HCEC 1CT (cell line): ENCODE results near the gene RUNX2.
A peak's percentile ranks its signal among the peaks of the same experiment; 100 is the strongest.

ENCODE experiments used
- DNase-seq: peaks from one replicate; pipeline ENCODE4 v3.0.0-alpha.2; 2017

The RUNX2 gene

DNA sequence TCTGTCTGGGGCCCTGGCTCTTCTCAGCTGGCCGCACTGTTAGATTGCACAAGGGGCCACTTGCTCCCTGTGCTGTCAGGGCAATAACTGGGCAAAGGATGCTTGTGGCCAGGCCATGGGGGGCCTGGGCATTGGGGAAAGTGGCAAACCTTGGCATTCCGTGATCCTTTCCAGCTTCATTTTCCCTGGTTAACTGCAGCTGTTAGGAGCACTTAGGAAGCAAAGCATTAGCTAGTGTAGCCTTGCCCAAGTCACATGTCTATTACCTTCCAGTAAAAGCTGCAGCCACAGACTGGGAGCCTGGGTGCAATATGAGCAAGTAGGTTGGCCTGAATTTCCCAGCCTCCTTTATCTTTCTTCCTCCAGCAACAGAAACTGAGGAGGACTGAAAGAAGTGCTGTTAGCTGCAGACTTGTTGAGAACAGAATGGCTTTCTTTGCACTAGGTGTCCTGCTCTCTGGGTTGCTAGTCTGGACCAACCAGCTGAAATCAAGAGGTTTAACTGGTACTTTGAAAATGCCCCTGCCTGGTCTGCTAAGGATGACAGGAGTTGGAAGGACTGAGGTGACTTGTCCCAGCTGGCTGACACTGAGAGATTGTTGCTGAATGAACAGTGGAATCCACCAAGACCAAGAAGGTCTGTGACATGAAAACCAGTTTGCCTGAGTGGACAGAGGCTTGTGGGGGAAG is 361.9 kb downstream of the RUNX2 start:
- no peak for DNase-seq

DNA sequence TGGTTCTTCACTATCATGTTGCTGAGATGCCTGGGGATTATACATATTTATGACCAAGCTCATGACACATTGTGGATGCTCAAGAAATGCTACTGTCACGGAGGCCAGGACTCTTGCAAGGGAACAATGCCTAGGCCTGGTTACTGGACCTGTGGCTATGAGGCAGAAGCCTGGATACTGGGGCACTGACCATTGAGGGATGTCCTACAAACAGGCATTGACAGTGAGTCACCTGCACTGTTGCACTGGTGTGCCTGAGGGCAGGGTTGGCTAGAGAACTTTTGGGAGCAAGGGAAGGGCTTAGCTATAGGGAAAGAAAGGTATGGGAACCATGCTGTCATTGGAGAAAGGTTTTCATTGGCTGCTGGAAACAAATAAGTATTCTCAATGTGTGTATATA is 362.7 kb downstream of the RUNX2 start:
- DNase-seq, result no peak

DNA sequence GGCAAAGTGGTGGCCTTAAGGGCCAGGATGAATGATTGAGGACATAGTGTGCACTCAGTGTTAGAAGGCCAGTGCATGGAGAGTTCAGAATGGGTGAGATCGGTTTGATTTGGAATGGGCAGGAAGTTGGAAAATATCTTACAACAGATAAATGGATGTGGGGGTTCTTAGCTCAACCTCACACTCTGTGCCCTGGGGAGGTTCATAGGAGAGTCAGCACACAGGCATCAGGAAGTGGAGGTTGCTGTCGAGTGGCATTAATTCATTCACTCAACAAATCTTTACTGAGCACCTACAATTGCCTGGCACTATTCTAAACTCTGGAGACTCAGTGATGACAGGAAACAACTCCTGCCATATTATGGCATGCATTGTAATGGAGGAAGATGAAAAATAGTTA is 363.3 kb downstream of the RUNX2 start:
- no peak for DNase-seq

DNA sequence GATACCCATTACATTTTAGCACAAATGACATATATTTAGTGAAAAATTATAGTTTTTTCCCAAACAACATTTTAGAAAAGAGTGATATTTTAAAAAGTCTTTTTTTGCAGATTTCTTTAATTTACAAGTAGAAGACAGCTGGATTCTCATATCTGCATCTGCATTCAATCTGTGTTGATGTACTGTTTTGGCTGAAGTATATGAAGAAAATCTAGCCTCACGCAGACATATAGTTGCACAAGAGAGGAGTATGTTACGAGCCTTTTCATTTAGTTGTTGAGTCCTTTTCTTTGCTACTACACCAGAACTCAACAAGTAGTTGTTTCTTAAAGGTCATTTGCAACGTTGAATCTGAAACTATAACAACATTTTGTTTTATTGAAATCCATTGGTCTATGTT is 363.9 kb downstream of the RUNX2 start:
- no peak for DNase-seq

DNA sequence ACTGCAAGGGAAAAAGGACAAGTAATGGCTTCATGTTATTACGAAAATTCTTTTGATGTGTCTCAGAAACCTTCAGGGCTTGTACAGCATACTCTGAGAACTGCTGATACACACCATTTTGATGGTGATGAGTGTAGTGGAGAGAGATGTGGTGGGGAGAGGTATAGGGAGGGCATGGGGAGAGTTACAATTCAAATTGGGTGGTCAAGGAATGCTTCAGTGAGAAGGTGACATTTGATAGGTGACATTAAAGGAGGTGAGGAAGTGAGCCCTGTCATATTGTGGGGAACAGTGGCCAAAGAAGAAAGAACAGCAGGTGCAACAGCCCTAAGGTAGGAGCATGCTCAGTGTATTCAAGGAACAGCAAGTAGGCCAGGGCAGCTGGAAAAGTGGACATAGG is 368.6 kb downstream of the RUNX2 start:
- DNase-seq, result no peak

DNA sequence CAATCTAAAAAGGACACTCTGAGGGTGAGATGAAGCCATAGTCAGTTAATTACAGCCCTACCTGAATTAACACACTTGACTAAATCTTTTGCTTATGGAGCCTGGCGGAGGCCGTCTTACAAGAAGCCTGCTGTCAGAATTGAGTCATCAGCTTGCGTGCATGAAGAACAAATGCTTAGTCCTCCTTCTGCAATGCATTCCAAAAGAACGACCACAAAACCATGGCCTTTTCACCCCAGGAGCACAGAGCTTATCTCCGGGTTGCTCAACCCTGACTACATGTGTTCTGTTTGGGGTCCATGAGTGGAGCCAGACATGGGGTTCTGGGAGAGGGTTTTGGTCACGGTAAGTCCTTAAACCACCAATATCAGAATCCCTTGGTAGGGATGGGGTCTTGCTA is 369.5 kb downstream of the RUNX2 start:
- DNase-seq, result peak; percentile 99

DNA sequence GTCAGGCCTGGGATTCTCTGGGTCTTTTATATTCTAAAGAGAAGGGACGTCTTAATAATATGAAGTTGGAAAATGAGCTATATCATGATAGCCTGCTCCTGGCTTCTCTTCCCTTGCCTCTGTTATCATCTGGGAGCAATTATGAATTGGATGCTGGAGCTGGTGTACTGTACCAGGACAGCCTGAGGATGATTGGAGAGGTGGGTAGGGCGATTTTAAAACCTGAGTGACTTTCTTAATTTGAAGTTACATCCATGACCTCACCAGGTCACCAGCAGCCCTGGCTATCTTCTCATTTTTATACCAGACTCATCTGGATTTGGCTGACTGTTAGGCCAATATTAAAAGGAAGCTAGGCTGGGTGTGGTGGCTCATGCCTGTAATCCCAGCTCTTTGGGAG is 369.9 kb downstream of the RUNX2 start:
- DNase-seq, result peak; percentile 12

DNA sequence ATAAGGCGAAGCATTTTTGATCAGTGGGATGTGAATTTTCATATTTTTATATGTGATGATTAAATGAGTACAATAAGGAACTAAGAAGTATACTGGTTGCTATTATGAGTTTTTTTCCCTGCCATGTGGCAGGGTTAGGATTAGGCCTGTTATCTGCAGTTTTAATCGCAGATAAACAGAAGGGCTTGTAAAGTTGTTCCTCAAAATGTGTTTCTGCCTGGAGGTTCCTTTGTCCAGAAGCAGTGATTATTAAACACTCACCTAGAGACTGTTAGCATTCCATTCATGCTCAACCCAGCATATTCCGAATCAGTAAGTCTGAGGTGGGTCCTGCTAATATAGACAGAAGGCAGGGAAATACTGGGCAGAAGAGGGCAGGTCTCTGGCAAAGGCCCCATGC is 371.5 kb downstream of the RUNX2 start:
- DNase-seq, result no peak

DNA sequence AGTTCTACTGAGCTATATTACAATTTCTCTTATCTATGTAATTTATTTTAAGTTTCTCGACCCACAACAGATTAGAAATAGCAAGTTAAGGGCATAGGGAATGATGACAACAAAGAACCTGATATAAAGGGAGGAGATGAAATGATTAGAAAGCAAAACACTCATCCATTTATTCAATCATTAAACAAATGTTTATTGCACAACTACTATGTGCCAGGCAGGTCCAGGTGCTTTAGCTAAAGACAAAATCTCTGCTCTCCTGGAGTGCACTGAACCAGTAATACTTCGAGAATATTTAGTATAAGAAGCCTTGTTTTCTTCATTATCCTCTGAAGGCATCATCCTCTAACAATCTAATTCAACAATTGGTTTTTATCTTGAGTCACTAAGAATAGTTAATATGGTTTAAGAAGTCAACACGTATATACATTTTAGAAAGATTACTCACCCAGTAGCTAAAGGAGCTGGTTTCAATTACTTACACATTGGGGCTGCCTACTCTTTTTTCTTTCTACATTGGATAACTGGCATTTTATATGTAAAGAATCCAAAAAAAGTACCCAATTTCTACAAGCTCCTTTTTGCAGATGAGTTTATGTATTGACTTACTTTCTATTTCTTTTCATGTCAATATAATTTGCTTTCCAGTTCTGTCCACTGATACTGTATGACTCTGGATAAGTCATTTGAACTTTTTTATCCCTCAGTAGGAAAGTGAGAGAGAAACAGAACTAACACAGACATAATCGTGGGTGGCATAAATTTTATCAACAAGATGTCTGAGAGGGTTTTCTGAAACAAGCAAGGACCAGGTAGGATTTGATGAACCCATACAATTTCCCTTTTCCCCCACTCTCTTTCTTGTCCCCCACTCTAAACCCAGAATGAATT is 375.0 kb downstream of the RUNX2 start:
- DNase-seq, result peak; percentile 88

DNA sequence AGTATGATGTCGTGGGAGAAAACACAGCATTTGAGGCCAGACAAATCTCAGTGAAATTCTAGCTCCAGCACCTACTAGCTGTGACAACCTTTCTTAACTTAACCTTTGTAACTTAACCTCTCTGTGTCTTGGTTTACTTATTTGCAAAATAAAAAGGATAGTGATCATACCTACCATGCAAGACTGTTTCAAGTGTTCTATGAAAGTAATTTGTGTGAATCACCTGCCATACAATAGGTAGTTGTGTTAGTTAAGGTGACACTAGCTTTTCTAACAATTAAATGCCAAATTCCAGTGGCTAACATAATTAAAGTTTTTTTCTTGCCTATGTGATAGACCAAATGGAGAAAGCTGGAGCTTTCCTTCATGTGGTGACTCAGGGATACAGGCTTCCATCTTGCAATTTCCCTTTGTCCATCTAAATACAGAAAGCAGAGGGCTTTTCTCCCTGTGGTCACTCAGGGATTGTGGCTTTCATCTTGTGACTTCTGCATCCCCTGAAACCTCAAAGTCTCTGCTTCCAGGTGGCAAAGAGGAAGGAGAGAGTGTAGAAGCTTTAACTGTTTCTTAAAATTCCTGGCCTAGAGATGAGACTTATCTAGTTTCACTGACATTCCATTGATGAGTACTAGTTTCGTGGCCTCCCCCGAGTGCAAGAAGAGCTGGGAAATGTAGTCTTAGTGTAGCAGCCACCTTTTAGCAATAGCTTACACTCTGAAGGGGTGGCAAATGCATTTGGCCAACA is 376.1 kb downstream of the RUNX2 start:
- DNase-seq, result no peak

DNA sequence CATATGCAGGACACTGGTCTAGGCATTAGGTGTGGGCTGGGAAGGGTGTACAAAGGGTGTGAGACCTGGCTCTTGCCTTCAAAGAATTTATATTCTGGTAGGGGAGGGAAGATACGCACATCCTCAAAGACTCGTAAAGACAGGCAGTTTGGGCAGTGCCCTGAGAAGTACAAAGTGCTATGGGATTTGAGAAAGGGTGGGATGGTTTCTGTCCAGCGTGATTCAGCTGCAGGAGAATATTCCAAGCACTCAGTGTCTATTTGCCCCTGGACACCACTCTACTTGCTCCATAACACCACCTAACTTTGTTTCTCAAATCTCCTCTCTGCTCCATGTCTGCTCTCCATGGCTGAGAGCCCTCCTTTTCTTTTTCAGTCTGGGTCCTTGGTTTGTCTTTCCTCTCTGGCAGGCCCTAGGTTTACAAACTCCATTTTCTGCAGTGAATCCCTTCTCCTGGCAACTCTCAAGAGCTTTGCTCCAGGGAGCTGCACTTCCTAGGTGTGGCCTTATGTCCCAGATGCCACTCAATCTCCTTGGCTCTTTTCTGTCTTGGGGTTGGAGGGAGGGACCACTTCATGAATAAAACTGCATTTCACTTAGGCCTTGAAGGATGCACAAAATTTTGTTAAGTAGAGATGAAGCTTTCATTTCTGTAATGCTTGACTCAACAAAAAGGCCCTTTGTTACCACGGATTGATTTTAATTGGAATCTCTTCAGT is 377.2 kb downstream of the RUNX2 start:
- DNase-seq, result no peak

DNA sequence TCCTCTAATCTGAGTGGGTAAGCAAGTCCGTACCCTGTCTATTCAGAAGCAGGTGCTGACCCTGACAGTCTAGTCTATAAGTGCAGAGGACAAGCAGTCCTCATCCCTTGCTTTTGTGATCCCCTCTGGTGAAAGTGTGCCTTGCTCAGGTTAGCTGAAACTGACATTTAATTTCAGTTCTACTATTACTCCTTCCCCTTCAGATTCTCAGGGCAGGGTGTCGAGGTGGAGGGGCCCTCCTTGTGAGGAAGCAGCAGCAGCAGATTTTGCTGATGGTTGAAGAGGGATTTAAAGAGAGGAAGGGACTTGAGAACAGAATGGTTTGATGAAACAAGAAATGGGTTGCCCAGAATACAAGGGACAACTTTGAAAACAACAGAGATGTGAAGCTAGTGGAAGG is 378.2 kb downstream of the RUNX2 start:
- DNase-seq, result no peak

DNA sequence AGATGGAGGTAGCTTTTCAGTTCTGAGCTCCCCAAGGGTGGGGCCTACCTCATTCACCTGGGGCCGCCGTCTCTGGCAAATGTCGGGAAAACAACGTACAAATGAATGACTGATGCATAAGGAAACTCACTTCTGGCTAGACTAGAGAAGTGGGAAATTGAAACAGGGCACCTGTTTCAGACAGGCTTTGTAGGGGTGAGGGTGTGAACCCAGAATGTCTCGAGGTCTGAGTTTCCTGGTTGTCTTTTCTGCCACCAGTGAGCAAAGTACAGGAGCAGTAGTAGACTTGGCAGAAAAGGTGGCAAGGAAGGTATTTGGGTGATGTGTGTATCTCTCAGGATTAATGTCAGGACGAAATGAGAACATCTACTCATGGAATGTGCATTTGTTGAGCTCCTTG is 379.0 kb downstream of the RUNX2 start:
- DNase-seq, result no peak

DNA sequence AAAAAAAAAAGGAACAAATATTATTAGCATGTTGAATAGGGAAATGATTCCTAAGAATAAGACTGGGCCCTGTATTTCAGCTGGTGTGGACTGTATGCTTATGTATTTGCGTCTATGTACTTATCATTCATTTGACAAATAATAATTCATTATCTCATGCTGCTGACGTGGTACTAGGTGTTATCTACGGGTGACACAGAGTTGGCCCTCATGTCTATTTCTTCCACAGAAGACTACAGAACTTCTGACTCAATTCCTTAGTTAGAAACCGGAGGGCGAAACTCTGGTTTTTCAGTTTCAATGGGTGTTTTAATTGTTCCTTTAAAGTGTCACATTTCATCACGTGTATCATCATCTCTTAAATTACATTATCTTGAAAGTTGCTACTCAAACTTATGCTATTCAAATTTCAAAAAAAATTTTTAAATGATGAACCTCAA is 381.7 kb downstream of the RUNX2 start:
- no peak for DNase-seq

DNA sequence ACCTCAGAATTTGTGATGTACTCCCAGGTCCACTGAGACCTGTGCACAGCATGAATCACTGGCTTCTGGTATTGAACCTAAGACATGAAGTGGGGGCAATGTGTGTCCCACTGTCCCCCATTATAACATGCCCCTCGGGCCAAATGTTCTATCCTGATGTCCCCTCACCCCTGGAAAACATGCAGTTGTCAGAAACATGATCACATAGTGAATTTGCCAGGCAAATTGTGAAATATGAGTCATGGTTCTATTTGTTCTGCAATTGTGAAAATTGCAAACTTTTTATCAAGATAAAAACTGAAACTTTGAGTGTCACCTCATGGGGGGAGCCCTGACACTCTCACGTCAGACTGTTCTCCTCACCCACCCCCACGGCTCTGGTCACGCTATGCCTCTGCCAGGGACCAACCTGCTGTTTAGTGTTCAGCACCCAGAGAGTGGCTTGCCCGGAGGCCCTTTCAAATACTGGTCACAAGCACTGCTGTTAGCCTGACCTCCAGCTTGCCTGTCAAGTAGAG is 382.2 kb downstream of the RUNX2 start:
- DNase-seq, result peak; percentile 47

DNA sequence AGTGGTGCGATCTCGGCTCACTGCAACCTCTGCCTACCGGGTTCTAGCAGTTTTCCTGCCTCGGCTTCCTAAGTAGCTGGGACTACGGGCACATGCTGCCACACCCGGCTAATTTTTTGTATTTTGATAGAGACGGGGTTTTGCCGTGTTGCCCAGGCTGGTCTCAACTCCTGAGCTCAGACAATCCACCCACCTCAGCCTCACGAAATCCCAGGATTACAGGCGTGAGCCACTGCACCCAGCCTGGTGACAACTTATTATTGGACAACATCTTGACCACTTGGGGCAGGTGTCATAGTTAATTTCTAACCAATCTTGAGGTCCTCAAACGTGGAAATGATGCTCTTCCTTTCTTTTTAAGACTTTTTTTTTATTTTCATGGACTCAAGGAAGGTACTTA is 383.9 kb downstream of the RUNX2 start:
- DNase-seq, result no peak

DNA sequence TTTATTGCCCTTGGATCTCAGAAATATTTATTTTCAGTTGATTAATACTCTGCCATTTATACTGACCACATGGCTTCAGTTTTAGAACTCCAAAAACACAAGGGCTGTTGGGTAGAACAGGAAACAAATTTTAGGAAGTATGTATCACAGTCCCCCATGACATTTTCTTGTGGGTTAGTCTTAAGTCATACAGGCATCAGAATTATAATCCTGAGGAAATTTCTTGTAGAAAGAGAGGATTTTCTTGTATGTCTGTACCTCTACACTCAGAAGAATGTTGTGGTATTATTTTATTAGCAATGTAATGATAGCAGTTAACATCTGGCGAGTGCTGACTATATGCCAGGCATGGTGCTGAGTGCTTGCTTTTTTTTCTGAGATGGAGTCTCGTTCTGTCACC is 384.7 kb downstream of the RUNX2 start:
- DNase-seq, result peak; percentile 3
